ENCODE data around the gene ARHGAP8. TPM values are rescaled to one million over a fixed set of nuclear protein-coding genes. Genes with fewer than 3 reads are reported as not detected.

The ARHGAP8 gene
- total RNA-seq, 2 experiments from 2014 or later: 2.1 to 3.2 TPM

DNA sequence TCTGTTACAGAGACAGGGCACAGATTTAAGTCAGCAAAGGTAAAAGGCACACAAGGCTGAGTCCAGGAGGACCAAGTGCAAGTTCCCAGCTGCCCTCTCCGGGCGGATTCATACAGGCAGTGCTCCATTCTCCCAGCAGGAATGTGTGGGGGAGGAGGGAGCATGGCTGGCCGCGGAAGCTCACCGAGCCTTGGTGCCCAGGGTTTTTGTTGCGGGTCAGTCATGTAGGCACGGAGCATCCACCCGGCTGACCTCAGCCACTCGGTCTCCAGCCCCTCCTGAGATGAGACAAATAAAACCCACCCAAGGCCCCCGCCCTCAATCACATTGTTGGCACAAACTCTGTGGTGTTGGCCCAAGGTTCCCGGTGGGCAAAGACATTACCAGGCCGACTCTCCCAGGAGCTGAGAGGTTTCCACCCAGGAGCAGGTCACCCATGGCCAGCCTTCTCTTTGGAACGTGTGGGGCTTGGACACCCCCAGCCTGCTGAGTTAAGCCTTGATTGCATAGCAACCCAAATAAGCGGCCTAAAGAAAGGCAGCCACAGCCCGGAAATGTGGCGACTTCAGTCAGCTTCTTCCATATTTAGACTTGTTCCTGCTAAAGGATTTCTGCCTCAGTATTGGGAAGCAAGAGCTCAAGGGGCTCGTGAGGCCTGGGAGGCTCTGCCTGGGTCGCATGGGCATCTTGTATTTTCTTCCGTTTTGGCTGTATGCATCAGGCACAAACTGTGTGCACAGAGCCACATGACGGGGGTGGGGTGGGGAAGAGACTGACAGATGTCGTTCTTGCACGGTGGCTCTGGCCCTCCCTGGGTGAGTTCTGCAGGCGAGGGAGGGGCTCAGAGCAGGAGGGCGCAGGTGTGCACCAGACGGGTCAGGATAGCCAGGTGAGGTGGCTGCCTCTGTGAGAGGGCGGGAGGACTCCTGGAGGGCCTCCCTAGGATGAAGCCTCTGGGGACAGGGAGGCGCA, 63.0 kb downstream of the ARHGAP8 start:
- intact Hi-C loops (cut with micrococcal nuclease): no loop called here
- Mint-ChIP-seq H3K27me3 (no peaks in the 10 kb centered on the region), H3K4me1 (ENCODE audit: low read depth) (no peaks in the 10 kb centered on the region), H3K4me3 (no peak overlapping the region), H3K36me3 (ENCODE audit: low read depth) (no peaks in the 10 kb centered on the region), H3K9me3 (no peaks in the 10 kb centered on the region), H3K27ac (no peak overlapping the region)
- ATAC-seq (no peak), DNase-seq (no peak)
- ChIA-PET POLR2A (no interaction called here), CTCF (no interaction called here)
- TF ChIP-seq, protein P1, sequence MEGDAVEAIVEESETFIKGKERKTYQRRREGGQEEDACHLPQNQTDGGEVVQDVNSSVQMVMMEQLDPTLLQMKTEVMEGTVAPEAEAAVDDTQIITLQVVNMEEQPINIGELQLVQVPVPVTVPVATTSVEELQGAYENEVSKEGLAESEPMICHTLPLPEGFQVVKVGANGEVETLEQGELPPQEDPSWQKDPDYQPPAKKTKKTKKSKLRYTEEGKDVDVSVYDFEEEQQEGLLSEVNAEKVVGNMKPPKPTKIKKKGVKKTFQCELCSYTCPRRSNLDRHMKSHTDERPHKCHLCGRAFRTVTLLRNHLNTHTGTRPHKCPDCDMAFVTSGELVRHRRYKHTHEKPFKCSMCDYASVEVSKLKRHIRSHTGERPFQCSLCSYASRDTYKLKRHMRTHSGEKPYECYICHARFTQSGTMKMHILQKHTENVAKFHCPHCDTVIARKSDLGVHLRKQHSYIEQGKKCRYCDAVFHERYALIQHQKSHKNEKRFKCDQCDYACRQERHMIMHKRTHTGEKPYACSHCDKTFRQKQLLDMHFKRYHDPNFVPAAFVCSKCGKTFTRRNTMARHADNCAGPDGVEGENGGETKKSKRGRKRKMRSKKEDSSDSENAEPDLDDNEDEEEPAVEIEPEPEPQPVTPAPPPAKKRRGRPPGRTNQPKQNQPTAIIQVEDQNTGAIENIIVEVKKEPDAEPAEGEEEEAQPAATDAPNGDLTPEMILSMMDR (IDR thresholded peaks at IDR 0.05): no peak

DNA sequence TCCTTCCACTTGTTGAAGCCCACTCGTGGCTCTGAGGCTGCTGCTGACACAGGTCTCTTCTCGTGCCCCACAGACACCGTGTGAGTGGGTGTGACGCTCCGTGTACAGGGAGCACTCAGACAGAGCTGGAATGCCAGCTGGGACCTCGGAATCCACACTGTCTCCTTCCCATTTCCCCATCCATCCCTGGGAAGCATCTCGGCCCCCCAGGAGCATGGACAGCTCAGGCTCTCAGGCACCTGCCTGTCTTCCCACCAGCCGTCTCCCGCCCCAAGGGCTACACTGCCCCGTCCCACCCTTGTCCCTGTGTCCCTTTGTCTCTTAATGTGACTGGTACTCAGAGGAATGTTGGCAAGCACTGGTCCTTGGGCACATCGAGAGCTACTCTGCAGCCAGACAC, 63.8 kb downstream of the ARHGAP8 start:
- Mint-ChIP-seq H3K27me3 (no peaks in the 10 kb centered on the region), H3K4me3 (no peak overlapping the region), H3K9me3 (no peaks in the 10 kb centered on the region), H3K36me3 (ENCODE audit: low read depth) (no peaks in the 10 kb centered on the region), H3K27ac (no peak overlapping the region), H3K4me1 (ENCODE audit: low read depth) (no peaks in the 10 kb centered on the region)
- intact Hi-C loops (cut with micrococcal nuclease): no loop called here
- ATAC-seq (no peak), DNase-seq (no peak)
- CTCF ChIA-PET: no interaction called here
- POLR2A ChIA-PET: no interaction called here
- TF ChIP-seq, protein P1 (IDR thresholded peaks at IDR 0.05): no peak

DNA sequence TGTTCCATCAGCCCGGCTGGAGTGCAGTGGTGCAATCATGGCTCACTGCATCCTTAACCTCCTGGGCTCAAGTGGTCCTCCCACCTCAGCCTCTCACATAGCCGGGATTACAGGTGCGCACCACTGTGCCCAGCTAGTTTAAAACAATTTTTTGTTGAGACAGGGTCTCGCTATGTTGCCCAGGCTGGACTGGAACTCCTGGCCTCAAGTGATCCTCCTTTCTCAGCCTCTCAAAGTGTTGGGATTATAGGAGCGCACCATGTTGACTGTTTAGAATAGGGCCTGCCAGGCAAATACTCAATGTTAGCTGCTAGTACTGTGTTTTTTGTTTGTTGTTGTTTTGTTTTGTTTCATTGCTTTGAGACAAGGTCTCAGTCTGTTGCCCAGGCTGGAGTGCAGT, 66.4 kb downstream of the ARHGAP8 start:
- intact Hi-C loops (cut with micrococcal nuclease): no loop called here
- ATAC-seq (no peak), DNase-seq (no peak)
- Mint-ChIP-seq H3K4me1 (ENCODE audit: low read depth) (no peaks in the 10 kb centered on the region), H3K27me3 (no peaks in the 10 kb centered on the region), H3K27ac (no peak overlapping the region), H3K4me3 (no peak overlapping the region), H3K36me3 (ENCODE audit: low read depth) (no peaks in the 10 kb centered on the region), H3K9me3 (no peaks in the 10 kb centered on the region)
- TF ChIP-seq, protein P1 (IDR thresholded peaks at IDR 0.05): no peak
- CTCF ChIA-PET: interaction anchor here (1.1 kb wide), 1 partner anchor 391 kb away, joined by 4 read pairs; no protein-coding TSS in a partner anchor
- POLR2A ChIA-PET: no interaction called here

DNA sequence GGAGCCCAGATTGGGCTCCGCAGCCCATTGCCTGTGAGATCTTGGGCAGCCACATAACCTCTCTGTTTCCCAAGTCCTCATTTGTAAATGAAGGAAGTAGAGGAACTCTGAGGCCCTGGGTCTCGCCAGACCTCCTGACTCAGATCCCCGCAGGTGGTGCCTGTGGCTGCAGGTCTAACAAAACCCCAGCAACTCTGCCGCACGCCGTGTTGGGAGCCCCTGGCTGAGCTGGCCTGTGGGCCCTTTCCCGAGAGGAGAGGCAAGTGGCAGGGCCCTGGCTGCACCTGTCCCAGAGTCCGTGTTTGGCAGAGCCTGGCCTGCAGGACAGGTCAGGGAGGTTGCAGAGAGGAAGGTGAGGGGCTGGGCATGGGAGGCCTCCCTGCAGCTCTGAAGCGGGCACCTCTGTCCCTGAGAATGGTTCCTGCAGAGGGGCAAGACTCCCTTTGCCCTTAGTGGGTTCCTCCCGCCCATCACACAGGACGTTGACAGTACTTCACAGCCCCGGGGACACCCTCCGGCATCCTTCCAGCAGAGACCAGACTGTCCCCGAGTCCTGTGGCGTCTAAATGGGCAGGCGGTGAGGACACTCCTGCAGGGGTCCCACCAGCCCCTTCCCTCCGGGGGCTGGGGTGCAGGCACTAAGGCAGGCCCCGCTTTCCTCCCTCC, 67.7 kb downstream of the ARHGAP8 start:
- POLR2A ChIA-PET: no interaction called here

More for the DNA sequence above, 67.7 kb downstream of the ARHGAP8 start:
- no peaks in the 10 kb centered on the region for H3K27me3 Mint-ChIP-seq
- H3K4me1 Mint-ChIP-seq (ENCODE audit: low read depth): no peaks in the 10 kb centered on the region
- H3K27ac Mint-ChIP-seq: no peak overlapping the region
- no peak overlapping the region for H3K4me3 Mint-ChIP-seq
- H3K9me3 Mint-ChIP-seq: no peaks in the 10 kb centered on the region
- TF ChIP-seq, protein P1 (IDR thresholded peaks at IDR 0.05): no peak
- DNase-seq: no peak
- ATAC-seq: no peak
- intact Hi-C loops (cut with micrococcal nuclease): loop anchor here (5.0 kb wide), 1 partner anchor 267 kb away; no protein-coding TSS in a partner anchor
- H3K36me3 Mint-ChIP-seq (ENCODE audit: low read depth): no peaks in the 10 kb centered on the region
- CTCF ChIA-PET: interaction anchor here (0.9 to 1.5 kb wide), 6 partner anchors 11 to 391 kb away, joined by 3 to 6 read pairs (median 4); no protein-coding TSS in a partner anchor
